ENCODE results near the gene S100A7A.

The S100A7A gene

DNA sequence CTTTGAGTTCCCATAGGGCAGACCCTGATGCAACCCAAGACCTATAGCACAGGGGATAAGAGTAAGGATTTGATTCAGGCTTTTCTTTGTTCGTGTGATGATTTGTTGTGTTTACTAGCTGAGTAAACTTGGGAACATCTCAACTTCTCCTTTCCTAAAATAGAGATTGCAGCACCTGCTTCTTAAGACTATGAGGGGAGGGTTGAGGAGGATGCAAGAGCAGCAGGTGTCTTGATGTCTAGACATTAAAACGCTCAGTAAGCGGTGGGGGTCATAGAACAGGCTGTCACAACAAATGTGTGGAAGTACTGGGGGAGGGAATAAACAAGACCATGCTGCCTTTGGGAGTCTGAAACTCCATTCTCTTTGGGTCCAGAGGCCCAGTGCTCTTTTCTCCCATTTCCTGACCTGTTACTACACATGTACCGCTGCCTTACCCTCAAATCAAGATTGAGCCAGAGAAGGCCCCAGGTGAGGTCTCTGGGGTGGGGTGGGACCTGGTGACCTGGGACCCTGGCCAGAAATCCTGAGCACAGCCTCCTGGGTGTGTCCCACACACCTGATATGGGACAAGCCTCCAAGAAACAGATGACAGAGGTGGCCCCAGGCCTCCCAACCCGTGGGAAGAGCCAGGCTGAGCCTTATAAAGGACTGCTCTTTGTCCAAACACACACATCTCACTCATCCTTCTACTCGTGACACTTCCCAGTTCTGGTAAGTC, at the start of gene S100A7A:
Gene S100A7A (plus strand): TSS at position 671 of the 721 bp plus-strand sequence. CDS start 1,563 bp downstream, outside the sequence.
- DNase-seq (ENCODE audit: low read depth in 2 of 3, low spot score in 1 of 3), result no peak

DNA sequence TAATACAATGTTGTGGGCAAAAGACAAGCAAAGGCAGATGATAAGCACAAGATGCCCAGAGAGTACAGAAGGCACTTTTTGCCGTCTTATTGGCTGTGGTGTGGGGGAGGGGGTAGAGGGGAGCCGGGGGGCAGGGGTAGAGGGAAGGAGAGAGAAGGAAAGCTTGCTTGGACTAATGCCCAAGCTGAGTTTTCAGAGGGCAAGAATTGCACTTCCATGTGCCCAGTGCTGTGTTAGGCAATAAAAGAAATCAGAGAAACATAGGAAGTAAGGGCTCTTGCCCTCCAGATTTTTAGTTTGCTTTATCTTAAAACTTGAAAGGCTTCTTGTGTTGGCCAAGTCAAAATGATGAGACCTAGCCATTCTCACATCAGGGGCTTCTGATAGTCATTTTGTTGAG, 49.2 kb upstream of the S100A7A start:
- DNase-seq (ENCODE audit: low read depth in 2 of 3, low spot score in 1 of 3), result no peak

DNA sequence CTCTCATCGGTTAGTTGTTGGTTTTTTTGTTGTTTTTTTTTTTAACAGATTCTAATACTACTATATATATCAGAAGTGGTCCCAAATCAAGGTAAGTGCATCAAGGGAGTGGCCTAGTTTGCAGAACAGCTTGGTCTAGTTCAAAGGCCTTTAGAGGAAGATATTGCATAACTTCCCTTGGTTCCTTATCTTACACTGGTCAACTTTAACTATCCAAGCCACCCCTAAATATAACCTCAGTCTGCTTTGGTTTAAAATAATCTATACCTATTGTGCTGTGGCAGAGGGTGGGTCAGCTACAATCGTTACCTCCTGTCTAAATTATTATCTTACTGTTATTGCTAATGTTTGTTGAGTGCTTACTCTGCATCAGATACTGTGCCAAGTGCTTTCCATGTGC, 47.8 kb upstream of the S100A7A start:
- no peak for DNase-seq (ENCODE audit: low read depth in 2 of 3, low spot score in 1 of 3)

DNA sequence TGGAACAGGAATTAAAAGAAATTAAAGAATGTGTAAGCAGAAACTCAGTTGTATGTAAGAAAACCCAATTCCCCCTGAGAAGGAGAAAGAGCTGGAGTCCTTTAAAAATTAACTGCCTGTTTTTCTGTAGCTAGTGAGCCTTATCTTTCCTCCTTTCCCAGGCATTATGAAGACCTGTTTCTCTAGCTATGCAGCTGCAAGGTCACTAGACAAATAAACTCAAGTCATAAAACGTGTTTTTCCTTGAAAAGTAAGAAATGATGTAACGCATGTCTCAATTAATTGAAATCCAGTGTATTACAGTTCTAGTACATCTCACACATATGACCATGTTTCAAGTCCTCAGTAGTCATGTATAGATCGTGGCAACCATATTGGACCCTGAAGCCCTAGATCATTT, 46.2 kb upstream of the S100A7A start:
- no peak for DNase-seq (ENCODE audit: low read depth in 2 of 3, low spot score in 1 of 3)

GRCh38 chr1:153371231-153371630, 45.1 kb upstream of the S100A7A start:
- DNase-seq (ENCODE audit: low read depth in 2 of 3, low spot score in 1 of 3), result no peak

GRCh38 chr1:153372571-153372970, 43.7 kb upstream of the S100A7A start:
- DNase-seq (ENCODE audit: low read depth in 2 of 3, low spot score in 1 of 3), result no peak

- DNase-seq (ENCODE audit: low read depth in 2 of 3, low spot score in 1 of 3), result no peak
Observed at GRCh38 chr1:153374071-153374470, 42.2 kb upstream of the S100A7A start.

DNA sequence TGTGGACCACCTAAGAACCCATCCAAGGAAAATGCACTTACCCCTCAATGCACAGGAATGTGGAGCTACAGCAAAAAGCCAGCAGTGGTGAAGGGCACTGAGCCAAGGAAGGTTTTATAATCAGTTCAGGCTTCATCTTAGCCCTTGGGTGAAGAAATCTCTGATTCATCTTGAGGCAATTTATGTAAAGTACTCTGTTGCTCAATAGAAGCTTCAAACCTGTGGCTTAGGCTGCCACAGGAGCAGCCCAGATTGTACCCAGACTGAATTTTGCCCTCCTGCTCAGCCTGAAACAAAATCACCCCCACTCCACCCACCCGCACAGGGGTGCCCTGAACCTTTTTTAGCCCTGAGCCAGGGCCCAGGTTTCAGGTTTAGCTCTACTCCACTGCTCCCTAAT, 40.8 kb upstream of the S100A7A start, which contains the start of gene S100A12:
Gene S100A12 (minus strand): TSS at position 111 of the 400 bp plus-strand sequence. CDS start 1,029 bp downstream, outside the sequence.
- no peak for DNase-seq (ENCODE audit: low read depth in 2 of 3, low spot score in 1 of 3)

DNA sequence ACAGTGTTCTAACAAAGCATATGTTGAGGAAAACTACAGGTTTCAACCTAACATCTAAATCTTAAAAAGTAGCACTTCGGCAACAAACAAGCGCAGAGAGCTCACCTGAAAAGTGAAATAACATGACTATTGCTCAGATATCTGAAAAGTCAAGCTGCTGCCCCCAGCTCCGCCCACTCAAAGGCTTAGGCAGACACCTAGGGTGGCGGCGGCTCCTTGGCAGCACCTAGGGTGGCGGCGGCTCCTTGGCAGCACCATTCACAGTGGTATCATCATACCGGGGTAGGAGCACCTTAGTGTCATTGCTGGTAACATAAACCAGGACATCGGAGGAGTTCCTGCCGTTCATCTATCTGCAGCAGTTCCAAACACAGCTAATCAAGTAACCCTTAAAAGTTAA, 36.7 kb upstream of the S100A7A start:
- DNase-seq (ENCODE audit: low read depth in 2 of 3, low spot score in 1 of 3), result no peak

DNA sequence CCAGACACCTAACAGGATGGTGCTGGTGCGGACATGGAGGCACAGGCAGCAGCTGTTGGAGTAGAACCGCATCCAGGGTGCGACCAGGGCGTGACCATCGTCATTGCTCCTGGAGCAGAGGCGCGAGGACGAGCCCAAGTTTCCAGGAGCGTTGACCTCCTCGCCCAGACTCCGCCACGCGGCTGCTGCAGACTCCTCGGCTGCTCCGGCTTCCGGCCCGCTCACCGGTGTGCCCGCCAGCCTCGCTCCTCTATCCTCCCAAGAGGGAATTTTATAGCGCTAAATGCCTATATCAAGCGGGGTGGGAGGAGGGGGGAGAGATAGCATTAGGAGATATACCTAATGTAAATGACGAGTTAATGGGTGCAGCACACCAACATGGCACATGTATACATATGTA, 35.6 kb upstream of the S100A7A start:
- no peak for DNase-seq (ENCODE audit: low read depth in 2 of 3, low spot score in 1 of 3)

- DNase-seq (ENCODE audit: low read depth in 2 of 3, low spot score in 1 of 3), result no peak
Observed at GRCh38 chr1:153384958-153385580, 31.3 kb upstream of the S100A7A start.

- DNase-seq (ENCODE audit: low read depth in 2 of 3, low spot score in 1 of 3), result no peak
Observed at GRCh38 chr1:153386500-153386901, 29.8 kb upstream of the S100A7A start.

DNA sequence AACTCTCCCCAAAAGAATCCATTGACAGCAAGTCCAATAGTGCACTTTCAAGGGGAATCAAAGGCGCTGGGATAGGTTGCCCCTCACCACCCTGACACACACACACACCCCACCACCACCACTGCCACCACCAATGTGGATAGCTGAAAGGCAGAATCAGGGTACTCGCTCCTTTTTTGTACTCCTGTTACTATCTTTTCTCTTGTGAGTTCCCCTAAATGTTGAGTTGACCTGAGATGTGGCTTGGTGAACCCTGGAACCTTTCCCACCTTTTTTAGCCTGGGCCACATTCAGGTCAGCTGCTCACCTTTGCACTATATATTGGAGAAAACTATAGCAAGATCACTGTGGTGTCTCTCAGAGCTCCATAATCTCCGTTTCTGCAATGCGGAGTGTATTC, 29.3 kb upstream of the S100A7A start:
- DNase-seq (ENCODE audit: low read depth in 2 of 3, low spot score in 1 of 3), result no peak

DNA sequence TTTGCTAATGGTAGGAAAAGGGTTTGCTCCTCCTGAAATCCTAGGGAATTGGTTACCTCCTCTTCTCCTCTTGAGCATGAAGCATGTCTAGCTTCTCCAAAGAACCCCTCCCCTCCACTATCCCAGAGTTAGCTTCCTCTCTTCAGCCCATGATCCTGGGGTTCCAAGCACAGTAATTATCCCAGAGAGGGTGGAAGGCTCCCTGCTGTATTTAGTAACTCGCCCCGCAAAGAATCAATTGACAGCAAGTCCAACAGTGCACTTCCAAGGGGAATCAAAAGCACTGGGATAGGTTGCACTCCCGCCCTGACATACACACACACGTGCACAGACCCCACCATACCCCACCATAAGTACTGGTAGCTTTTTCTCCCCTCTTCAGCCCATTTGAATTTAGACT, 28.5 kb upstream of the S100A7A start:
- no peak for DNase-seq (ENCODE audit: low read depth in 2 of 3, low spot score in 1 of 3)

- DNase-seq (ENCODE audit: low read depth in 2 of 3, low spot score in 1 of 3), result no peak
Observed at GRCh38 chr1:153389401-153389800, 26.9 kb upstream of the S100A7A start.

DNA sequence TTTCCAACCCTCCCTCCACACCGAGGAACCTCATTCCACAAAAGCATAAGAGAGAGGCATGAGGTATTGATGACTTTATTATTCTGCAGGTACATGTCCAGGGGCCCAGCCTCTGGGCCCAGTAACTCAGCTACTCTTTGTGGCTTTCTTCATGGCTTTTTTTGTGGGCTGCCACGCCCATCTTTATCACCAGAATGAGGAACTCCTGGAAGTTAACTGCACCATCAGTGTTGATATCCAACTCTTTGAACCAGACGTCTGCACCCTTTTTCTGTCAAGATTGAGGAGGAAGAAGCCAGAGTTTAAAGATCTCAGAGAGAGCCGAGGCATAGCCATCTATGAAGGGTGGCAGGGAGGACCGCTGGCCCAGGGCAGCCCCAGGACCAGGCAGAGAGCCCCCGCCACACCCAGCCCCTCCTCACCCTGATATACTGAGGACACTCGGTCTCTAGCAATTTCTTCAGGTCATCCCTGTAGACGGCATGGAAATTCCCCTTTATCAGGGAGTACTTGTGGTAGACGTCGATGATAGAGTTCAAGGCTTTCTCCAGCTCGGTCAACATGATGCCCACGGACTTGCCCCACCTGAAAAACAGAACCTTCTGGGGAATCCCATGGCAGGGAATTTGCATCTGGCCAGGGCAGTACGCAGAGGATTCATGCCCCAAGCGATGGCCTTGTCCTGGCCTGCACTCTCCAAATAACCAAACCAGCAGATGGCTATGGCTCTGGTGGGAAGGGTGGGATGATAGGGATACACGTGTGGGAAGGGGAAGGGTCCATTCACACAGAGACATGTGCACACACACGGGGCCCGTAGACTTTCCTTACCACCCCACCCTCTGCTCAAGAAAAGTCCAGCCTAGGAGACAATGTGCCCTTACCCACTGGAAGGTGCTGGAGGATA, 26.1 kb upstream of the S100A7A start:
- no peak for DNase-seq (ENCODE audit: low read depth in 2 of 3, low spot score in 1 of 3)

- no peak for DNase-seq (ENCODE audit: low read depth in 2 of 3, low spot score in 1 of 3)
Observed at GRCh38 chr1:153390938-153391710, 25.2 kb upstream of the S100A7A start, which contains the start of gene S100A8. S100A8 (minus strand) TSS chr1:153391073; CDS start chr1:153390535, 538 bp downstream.

DNA sequence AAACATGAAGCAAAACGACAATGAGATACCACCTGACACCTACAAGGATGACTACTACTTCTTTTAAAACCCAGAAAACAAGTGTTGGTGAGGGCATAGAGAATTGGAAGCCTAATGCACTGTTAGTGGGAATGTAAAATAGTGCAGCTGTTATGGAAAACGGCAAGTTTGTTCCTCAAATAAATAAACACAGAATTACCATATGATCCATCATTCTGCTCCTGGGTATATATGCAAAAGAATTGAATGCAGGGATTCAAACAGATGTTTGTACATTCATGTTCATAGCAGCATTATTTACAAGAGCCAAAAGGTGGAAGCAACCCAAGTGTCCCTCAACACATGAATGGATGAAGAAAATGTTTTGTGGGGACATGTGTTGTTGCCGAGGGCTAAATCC, 24.1 kb upstream of the S100A7A start:
- DNase-seq (ENCODE audit: low read depth in 2 of 3, low spot score in 1 of 3), result no peak

GRCh38 chr1:153392822-153393221, 23.5 kb upstream of the S100A7A start:
- DNase-seq (ENCODE audit: low read depth in 2 of 3, low spot score in 1 of 3), result no peak

DNA sequence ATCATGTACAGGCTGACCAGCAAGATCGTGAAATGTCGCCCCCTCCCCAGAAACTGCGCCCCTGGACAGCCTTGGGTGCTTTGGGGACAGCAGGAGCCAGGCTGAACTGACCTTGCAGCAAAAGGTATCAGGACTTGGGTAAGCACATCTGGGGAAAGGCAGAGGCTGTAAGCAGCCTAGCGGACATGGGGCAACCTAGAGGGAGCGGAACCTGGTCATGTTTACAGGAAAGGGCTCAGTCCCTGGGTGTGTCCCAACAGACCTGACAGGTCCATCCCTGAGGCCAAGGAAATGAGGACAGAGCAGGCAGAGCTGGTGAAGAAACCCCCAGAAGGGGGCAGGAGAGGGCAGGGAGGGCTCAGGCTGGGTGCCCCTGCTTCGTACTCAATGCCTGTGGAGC, 22.4 kb upstream of the S100A7A start:
- DNase-seq (ENCODE audit: low read depth in 2 of 3, low spot score in 1 of 3), result no peak

GRCh38 chr1:153394391-153394790, 21.9 kb upstream of the S100A7A start:
- no peak for DNase-seq (ENCODE audit: low read depth in 2 of 3, low spot score in 1 of 3)
